HEK293 (cell line): ENCODE data around the gene CDNF.
A peak's percentile ranks its signal among the peaks of the same experiment; 100 is the strongest.

Experiments used
- GLI4 ChIP-seq: fragments of 450-650 bp; formaldehyde crosslinking; IDR thresholded peaks from 2 replicates; pipeline ENCODE4 v1.5.1; 2016; ENCODE audit warnings: missing biosample characterization, missing genetic modification characterization
- KLF10 ChIP-seq: fragments of 450-650 bp; IDR thresholded peaks from 2 replicates; pipeline ENCODE4 v1.5.1; 2018; ENCODE audit warnings: missing biosample characterization, mild to moderate bottlenecking, missing genetic modification characterization
- KLF8 ChIP-seq: fragments of 450-650 bp; formaldehyde crosslinking; IDR thresholded peaks from 2 replicates; pipeline ENCODE4 v1.5.1; 2016; ENCODE audit warnings: missing biosample characterization, missing genetic modification characterization
- KLF9 ChIP-seq: fragments of 450-650 bp; formaldehyde crosslinking; IDR thresholded peaks from 2 replicates; pipeline ENCODE4 v1.5.1; 2016; ENCODE audit warnings: missing biosample characterization, missing genetic modification characterization, low read depth
- OVOL3 ChIP-seq: fragments of 450-650 bp; formaldehyde crosslinking; IDR thresholded peaks from 2 replicates; pipeline ENCODE4 v1.5.1; 2016; ENCODE audit warnings: missing biosample characterization, missing genetic modification characterization
- PATZ1 ChIP-seq: fragments of 450-650 bp; formaldehyde crosslinking; IDR thresholded peaks from 2 replicates; pipeline ENCODE4 v1.5.1; 2016; ENCODE audit warnings: missing biosample characterization, missing genetic modification characterization
- PRDM6 ChIP-seq: fragments of 450-650 bp; formaldehyde crosslinking; IDR thresholded peaks from 2 replicates; pipeline ENCODE4 v1.5.1; 2017; ENCODE audit warnings: missing biosample characterization, missing genetic modification characterization
- TCF7L2 ChIP-seq: IDR thresholded peaks from 2 replicates; pipeline ENCODE4 v1.6.1; 2011; ENCODE audit warnings: low read depth, mild to moderate bottlenecking, inconsistent platforms, low read length, moderate library complexity, borderline replicate concordance
- YY1 ChIP-seq: fragments of 450-650 bp; formaldehyde crosslinking; IDR thresholded peaks from 2 replicates; pipeline ENCODE4 v1.5.1; 2018; ENCODE audit warnings: missing biosample characterization, missing genetic modification characterization
- YY2 ChIP-seq: fragments of 450-650 bp; formaldehyde crosslinking; IDR thresholded peaks from 2 replicates; pipeline ENCODE4 v1.5.1; 2016; ENCODE audit warnings: missing biosample characterization, missing genetic modification characterization
- ZFP37 ChIP-seq: fragments of 450-650 bp; formaldehyde crosslinking; IDR thresholded peaks from 2 replicates; pipeline ENCODE4 v1.5.1; 2016; ENCODE audit warnings: missing biosample characterization, missing genetic modification characterization
- ZNF16 ChIP-seq: fragments of 450-650 bp; formaldehyde crosslinking; IDR thresholded peaks from 2 replicates; pipeline ENCODE4 v1.5.1; 2016; ENCODE audit warnings: low read depth, missing biosample characterization, missing genetic modification characterization
- ZNF2 ChIP-seq: fragments of 450-650 bp; formaldehyde crosslinking; IDR thresholded peaks from 2 replicates; pipeline ENCODE4 v1.5.1; 2016; ENCODE audit warnings: missing biosample characterization, missing genetic modification characterization
- ZNF211 ChIP-seq: fragments of 450-650 bp; formaldehyde crosslinking; IDR thresholded peaks from 2 replicates; pipeline ENCODE4 v1.5.1; 2016; ENCODE audit warnings: low read depth, missing biosample characterization, missing genetic modification characterization
- ZNF223 ChIP-seq: fragments of 450-650 bp; formaldehyde crosslinking; IDR thresholded peaks from 2 replicates; pipeline ENCODE4 v1.5.1; 2016; ENCODE audit warnings: missing biosample characterization, missing genetic modification characterization
- ZNF324 ChIP-seq: fragments of 450-650 bp; formaldehyde crosslinking; IDR thresholded peaks from 2 replicates; pipeline ENCODE4 v1.5.1; 2016; ENCODE audit warnings: missing biosample characterization, missing genetic modification characterization
- ZNF350 ChIP-seq: fragments of 450-650 bp; formaldehyde crosslinking; IDR thresholded peaks from 2 replicates; pipeline ENCODE4 v1.5.0; 2017; ENCODE audit warnings: missing biosample characterization, mild to moderate bottlenecking, missing genetic modification characterization
- ZNF391 ChIP-seq: fragments of 450-650 bp; formaldehyde crosslinking; IDR thresholded peaks from 2 replicates; pipeline ENCODE4 v1.5.1; 2016; ENCODE audit warnings: low read depth, missing biosample characterization, missing genetic modification characterization, borderline replicate concordance
- ZNF394 ChIP-seq: fragments of 450-650 bp; formaldehyde crosslinking; IDR thresholded peaks from 2 replicates; pipeline ENCODE4 v1.5.1; 2016; ENCODE audit warnings: missing biosample characterization, missing genetic modification characterization, mild to moderate bottlenecking, moderate library complexity, borderline replicate concordance
- ZNF426 ChIP-seq: fragments of 450-650 bp; formaldehyde crosslinking; IDR thresholded peaks from 2 replicates; pipeline ENCODE4 v1.5.1; 2017; ENCODE audit warnings: missing biosample characterization, missing genetic modification characterization, mild to moderate bottlenecking, inconsistent platforms, moderate library complexity
- ZNF544 ChIP-seq: fragments of 450-650 bp; formaldehyde crosslinking; IDR thresholded peaks from 2 replicates; pipeline ENCODE4 v1.5.0; 2017; ENCODE audit warnings: missing biosample characterization, missing genetic modification characterization
- ZNF555 ChIP-seq: fragments of 450-650 bp; formaldehyde crosslinking; conservative IDR thresholded peaks from 2 replicates; pipeline ENCODE4 v1.5.1; 2017; ENCODE audit warnings: missing biosample characterization, mild to moderate bottlenecking, missing genetic modification characterization, inconsistent platforms
- ZNF561 ChIP-seq: fragments of 450-650 bp; IDR thresholded peaks from 2 replicates; pipeline ENCODE4 v1.5.1; 2018; ENCODE audit warnings: missing biosample characterization, missing genetic modification characterization, borderline replicate concordance
- ZNF571 ChIP-seq: fragments of 450-650 bp; formaldehyde crosslinking; IDR thresholded peaks from 2 replicates; pipeline ENCODE4 v1.5.0; 2017; ENCODE audit warnings: missing biosample characterization, missing genetic modification characterization
- ZNF664 ChIP-seq: fragments of 450-650 bp; formaldehyde crosslinking; IDR thresholded peaks from 2 replicates; pipeline ENCODE4 v1.5.1; 2016; ENCODE audit warnings: missing biosample characterization, missing genetic modification characterization
- ZNF747 ChIP-seq: fragments of 450-650 bp; formaldehyde crosslinking; IDR thresholded peaks from 2 replicates; pipeline ENCODE4 v1.5.1; 2016; ENCODE audit warnings: missing biosample characterization, missing genetic modification characterization
- ZNF776 ChIP-seq: fragments of 450-650 bp; formaldehyde crosslinking; IDR thresholded peaks from 2 replicates; pipeline ENCODE4 v1.5.0; 2017; ENCODE audit warnings: missing biosample characterization, missing genetic modification characterization, borderline replicate concordance
- TF ChIP-seq, protein P1 (sequence below): fragments of 450-650 bp; formaldehyde crosslinking; IDR thresholded peaks from 2 replicates; pipeline ENCODE4 v1.5.1; 2017; ENCODE audit warnings: missing biosample characterization, missing genetic modification characterization
- TF ChIP-seq, protein P2 (sequence below): fragments of 450-650 bp; formaldehyde crosslinking; IDR thresholded peaks from 2 replicates; pipeline ENCODE4 v1.5.1; 2016; ENCODE audit warnings: missing biosample characterization, missing genetic modification characterization
- TF ChIP-seq, protein P3 (sequence below): fragments of 450-650 bp; formaldehyde crosslinking; IDR thresholded peaks from 2 replicates; pipeline ENCODE4 v1.5.1; 2016; ENCODE audit warnings: missing biosample characterization, missing genetic modification characterization
- TF ChIP-seq, protein P4 (sequence below): fragments of 450-650 bp; formaldehyde crosslinking; IDR thresholded peaks from 2 replicates; pipeline ENCODE4 v1.5.1; 2016; ENCODE audit warnings: missing biosample characterization, missing genetic modification characterization

The CDNF gene

DNA sequence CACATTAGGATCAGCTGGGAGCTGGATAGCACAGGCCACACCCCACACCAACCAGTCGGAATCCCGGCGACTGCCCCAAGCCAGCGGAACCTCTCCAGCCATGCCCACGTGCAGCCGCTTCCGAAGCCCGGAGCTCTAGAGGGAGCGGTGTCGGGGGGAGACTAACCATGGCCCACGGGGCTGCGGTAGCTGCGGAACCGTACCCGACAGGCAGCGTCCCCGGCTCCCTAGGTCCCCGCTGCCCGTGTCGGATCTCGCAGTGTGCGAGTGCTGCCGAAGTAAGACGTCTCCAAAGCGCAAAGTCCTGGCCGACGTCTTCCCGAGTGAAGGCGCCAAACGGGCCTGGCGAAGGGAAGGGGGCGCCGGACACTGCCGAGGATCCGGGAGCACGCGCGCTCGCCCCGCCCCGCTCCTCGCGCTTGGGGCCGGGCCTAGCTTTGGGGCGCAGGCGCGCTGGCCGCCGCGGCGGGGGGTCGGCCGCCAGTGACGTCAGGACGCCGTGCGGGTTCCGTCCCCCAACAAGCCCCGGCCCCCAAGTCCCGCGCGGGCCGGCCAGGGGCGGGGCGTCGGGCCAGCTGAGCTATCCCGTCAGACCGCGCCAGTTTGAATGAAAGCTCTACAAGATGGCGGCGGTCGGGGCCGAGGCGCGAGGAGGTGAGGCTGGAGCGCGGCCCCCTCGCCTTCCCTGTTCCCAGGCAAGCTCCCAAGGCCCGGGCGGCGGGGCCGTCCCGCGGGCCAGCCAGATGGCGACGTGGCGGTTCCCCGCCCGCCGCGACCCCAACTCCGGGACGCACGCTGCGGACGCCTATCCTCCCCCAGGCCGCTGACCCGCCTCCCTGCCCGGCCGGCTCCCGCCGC is 40.7 kb upstream of the CDNF start, which contains the start of gene SUV39H2 (continued):
- TF ChIP-seq OVOL3 (tag by site-specific recombination) (peak; percentile 40; the same call in 1 of the 2 replicates), ZNF571 (tag by site-specific recombination) (no peak), ZNF2 (tag by site-specific recombination) (peak; percentile 90), PATZ1 (tag by site-specific recombination) (peak; percentile 77; the same call in 1 of the 2 replicates), ZNF350 (no peak), ZNF394 (peak; percentile 94), ZNF426 (tag by site-specific recombination) (no peak), TCF7L2 (no peak), ZNF544 (tag by site-specific recombination) (no peak), PRDM6 (tag by site-specific recombination) (no peak), ZNF223 (peak; percentile 97), ZNF211 (tag by site-specific recombination) (no peak), ZNF555 (tag by site-specific recombination) (no peak), KLF10 (peak; percentile 94), YY2 (peak; percentile 70), ZNF561 (tag by site-specific recombination) (peak; percentile 46; the same call in 1 of the 2 replicates), KLF8 (peak; percentile 68; the same call in 1 of the 2 replicates), ZNF16 (no peak), ZNF664 (tag by site-specific recombination) (no peak; the same call in 1 of the 2 replicates), ZNF747 (tag by site-specific recombination) (no peak), ZNF324 (tag by site-specific recombination) (peak; percentile 76), KLF9 (tag by site-specific recombination) (peak; percentile 88), GLI4 (tag by site-specific recombination) (no peak), ZFP37 (tag by site-specific recombination) (peak; percentile 96), ZNF776 (tag by site-specific recombination) (no peak), YY1 (tag by site-specific recombination) (peak; percentile 88), ZNF391 (tag by site-specific recombination) (no peak)
- TF ChIP-seq, protein P1, sequence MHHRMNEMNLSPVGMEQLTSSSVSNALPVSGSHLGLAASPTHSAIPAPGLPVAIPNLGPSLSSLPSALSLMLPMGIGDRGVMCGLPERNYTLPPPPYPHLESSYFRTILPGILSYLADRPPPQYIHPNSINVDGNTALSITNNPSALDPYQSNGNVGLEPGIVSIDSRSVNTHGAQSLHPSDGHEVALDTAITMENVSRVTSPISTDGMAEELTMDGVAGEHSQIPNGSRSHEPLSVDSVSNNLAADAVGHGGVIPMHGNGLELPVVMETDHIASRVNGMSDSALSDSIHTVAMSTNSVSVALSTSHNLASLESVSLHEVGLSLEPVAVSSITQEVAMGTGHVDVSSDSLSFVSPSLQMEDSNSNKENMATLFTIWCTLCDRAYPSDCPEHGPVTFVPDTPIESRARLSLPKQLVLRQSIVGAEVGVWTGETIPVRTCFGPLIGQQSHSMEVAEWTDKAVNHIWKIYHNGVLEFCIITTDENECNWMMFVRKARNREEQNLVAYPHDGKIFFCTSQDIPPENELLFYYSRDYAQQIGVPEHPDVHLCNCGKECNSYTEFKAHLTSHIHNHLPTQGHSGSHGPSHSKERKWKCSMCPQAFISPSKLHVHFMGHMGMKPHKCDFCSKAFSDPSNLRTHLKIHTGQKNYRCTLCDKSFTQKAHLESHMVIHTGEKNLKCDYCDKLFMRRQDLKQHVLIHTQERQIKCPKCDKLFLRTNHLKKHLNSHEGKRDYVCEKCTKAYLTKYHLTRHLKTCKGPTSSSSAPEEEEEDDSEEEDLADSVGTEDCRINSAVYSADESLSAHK (tag by site-specific recombination): peak; percentile 65; the same call in 1 of the 2 replicates
- TF ChIP-seq, protein P2, sequence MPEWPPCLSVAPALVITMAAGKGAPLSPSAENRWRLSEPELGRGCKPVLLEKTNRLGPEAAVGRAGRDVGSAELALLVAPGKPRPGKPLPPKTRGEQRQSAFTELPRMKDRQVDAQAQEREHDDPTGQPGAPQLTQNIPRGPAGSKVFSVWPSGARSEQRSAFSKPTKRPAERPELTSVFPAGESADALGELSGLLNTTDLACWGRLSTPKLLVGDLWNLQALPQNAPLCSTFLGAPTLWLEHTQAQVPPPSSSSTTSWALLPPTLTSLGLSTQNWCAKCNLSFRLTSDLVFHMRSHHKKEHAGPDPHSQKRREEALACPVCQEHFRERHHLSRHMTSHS: no peak
- TF ChIP-seq, protein P3, sequence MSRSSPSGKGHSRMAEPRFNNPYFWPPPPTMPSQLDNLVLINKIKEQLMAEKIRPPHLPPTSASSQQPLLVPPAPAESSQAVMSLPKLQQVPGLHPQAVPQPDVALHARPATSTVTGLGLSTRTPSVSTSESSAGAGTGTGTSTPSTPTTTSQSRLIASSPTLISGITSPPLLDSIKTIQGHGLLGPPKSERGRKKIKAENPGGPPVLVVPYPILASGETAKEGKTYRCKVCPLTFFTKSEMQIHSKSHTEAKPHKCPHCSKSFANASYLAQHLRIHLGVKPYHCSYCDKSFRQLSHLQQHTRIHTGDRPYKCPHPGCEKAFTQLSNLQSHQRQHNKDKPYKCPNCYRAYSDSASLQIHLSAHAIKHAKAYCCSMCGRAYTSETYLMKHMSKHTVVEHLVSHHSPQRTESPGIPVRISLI (tag by site-specific recombination): 0 out of 2 replicates have a peak, but pooled peaks have one; percentile 28
- TF ChIP-seq, protein P4, sequence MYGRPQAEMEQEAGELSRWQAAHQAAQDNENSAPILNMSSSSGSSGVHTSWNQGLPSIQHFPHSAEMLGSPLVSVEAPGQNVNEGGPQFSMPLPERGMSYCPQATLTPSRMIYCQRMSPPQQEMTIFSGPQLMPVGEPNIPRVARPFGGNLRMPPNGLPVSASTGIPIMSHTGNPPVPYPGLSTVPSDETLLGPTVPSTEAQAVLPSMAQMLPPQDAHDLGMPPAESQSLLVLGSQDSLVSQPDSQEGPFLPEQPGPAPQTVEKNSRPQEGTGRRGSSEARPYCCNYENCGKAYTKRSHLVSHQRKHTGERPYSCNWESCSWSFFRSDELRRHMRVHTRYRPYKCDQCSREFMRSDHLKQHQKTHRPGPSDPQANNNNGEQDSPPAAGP (tag by site-specific recombination): peak; percentile 46
